GM21526 (cell line): ENCODE data around the gene ZCCHC17.

Experiments used
- ATAC-seq: cut with Tn5 transposase; IDR thresholded peaks from one replicate; pipeline ENCODE4 v1.9.1; 2021; ENCODE audit warnings: moderate library complexity; ENCODE audit not compliant: unreplicated experiment, low FRiP score

ZCCHC17 gene

DNA sequence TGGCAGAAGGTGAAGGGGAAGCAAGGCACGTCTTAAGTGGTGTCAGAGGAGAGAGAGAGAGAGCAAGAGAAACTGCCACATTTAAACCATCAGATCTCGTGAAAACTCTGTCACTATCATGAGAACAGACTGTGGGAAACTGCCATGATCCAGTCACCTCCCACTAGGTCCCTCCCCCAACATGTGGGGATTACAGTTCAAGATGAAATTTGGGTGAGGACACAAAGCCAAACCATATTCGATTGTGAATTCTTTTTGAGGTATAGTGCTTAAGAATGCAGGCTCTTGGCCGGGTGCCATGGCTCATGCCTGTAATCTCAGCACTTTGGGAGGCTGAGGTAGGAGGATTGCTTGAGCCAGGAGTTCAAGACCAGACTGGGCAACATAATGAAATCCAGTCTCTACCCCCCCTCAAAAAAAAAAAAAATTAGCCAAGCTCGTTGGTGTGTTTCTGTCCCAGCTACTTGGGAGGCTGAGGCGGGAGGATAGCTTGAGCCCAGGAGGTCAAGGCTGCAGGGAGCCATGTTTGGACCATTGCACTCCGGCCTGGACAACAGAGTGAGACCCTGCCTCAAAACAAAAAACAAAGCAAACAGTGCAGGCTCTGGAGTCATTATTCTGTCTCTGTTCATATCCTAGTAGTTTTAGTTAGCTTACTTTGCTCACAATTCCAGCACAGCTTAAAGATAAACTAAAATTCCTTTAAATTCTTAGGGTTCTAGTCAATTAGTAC is 6.0 kb downstream of the ZCCHC17 start:
- ATAC-seq = no peak

DNA sequence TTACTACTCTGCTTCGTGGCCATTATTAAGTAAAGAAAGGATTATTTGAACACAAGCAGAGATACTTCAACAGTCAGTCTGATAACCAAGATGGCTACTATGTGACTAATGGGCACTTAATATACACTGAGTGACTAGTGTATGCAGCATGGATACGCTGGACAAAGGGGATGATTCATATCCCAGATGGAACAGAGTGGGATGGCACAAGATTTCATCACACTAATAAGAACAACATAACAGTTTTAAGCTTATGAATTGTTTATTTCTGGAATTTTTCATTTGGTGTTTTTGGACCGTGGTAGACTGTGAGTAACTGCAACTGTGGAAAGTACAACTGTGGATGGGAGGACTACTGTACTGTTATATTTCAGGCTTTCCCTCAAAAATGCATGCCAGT is 9.4 kb downstream of the ZCCHC17 start:
- no peak for ATAC-seq

DNA sequence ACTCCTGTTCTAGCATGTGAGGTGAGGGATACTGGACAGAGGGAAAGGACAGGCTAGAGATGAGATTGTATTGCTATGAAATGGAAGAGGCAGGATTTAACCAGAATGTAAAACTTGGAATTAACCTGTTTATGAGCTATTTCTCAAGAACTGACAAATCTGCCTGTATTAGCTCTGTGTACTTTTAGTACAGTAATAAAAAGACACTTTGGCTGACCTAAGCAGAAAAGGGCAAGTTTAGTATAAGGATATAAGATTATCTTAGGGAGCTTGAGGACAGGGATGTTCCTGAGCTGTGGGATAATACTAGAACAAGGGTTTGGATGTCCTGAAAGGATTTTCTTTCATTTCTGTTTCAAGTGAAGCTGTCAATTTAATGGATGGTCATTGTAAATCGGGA is 11.2 kb downstream of the ZCCHC17 start:
- ATAC-seq = no peak

DNA sequence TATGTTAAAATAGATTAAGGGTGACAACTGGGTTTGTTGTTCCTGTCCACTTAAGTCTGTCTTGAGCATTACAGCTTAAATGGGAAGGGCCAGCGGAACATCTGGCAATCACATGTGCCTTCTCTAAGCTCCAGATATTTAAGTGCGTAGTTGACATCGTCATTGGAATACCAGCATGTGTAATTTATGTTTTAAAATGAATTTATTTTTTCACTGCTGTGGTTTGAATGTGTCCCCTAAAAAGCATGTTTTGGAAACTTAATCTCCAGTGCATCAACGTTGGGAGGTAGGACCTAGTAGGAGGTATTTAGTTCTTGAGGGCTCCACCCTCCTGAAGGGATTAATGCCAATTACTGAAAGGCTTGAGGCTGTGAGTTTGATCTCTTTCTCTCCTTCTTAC is 13.4 kb downstream of the ZCCHC17 start:
- ATAC-seq = no peak

DNA sequence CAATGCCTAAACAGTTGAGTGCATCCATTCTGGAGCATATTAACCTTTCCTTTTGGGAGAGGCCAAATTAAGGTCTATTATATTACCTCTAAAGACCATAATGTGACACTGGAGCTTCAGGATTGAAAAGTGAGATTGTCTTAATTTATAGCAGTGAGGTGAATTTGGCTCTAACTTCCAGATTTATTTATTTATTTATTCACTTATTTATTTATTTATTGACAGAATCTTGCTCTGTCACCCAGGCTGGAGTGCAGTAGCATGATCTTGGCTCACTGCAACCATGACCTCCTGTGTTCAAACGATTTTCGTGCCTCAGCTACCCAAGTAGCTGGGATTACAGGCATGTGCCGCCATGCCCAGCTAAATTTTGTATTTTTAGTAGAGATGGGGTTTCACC is 19.1 kb downstream of the ZCCHC17 start:
- ATAC-seq = no peak

DNA sequence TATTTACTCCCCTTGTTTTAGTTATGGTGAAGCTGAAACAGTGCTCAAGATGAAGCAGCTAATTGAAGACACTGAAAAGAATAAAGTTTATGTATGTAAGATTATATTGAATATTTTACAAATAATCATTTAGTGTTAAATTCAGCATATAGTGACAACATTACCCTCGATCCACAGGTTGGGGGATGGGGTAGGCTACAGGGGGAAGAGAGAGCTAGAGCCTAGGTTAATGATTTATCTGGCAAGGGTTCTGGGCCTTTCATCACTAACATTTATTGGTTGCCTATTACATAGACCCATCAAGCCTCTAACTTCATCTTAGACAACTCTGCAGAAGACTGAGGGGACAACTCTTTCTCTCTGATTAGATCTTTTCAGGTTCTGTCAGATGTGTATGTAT is 21.3 kb downstream of the ZCCHC17 start:
- no peak for ATAC-seq

DNA sequence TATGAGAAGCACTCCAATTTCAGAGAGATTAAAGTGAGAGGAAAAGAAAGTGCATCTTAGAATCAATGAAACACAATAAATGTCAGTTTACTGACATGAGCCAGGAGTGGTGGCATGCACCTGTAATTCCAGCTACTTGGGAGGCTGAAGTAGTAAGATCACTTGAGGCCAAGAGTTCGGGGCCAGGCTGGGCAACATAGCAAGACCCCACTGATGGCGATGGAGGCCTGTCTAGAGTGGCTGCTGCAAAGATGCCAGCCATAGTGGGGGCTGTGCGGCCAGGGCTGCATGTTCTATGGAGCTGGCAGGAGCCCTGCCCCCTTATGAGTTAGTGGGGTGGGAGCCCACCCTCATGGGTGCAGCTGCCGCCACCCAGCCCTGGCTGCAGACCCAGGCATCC is 27.3 kb downstream of the ZCCHC17 start:
- no peak for ATAC-seq

DNA sequence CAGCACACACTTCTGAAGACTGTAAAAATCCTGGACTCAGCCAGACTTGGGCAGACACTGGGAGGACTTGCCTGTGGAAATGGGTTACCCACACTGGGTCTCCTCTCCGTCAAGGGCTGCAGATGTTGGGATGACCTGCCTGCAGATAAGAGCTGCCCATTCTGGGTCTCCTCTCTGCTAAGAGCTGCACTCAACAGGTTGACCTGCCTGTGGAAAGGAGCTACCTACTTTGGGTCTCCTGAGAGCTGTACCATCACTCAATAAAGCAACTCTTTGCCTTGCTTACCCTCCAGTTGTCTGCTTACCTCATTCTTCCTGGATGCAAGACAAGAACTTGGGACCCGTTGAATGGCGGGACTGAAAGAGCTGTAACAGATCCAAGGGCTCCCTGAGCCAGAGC is 28.2 kb downstream of the ZCCHC17 start:
- no peak for ATAC-seq

DNA sequence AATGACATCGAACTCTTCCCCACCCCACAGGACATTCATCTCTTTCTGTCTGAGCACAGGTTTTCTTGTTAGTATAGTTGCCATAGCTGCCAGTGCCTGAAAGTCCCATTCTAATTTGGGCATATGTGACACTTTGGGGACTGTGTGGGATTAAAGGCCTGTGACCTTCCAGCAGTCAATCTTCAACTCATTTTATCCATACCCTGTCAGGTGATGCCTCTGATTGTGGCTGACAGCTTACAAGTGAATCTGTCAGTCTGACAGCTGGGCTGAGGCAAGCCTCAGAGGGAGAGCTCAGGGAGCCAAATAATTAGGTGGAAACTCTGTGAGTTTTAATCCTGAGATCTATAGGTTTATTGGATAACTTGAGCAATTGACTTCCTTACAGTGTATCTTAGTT is 29.6 kb downstream of the ZCCHC17 start:
- ATAC-seq = no peak

DNA sequence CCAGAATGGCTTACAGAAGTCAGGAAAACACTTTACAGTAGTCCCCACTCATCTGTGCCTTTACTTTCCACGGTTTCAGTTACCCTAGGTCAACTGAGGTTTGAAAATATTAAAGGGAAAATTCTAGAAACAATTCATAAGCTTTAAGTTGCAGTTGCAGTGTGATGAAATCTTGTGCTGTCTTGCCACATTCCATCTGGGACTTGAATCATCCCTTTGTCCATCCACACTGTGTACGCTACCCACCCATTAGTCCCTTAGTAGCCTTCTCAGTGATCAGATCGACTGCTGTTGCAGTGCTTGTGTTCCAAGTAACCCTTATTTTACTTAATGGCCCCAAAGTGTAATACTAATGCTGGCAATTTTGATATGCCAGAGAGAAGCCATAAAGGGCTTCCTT is 30.5 kb downstream of the ZCCHC17 start:
- ATAC-seq = no peak

DNA sequence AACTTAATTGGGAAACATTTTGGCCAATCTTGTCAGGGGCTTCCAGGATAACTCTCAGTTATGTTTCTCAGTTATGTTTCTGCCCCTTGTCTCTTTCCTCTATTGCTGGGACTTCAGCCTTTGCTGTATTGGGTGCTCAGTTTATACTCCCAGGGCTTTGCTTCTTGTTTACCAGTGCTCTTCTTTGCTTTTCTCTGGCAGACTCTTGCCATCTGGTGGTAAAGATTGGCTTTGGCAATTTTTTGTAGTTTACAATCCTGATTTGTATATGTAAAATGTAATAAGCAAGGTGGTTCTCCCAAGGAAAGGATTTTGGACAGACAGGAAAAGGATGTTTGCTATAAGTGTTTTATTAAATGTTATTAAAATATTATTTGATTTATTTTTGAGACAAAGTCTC is 38.2 kb downstream of the ZCCHC17 start:
- ATAC-seq = no peak

DNA sequence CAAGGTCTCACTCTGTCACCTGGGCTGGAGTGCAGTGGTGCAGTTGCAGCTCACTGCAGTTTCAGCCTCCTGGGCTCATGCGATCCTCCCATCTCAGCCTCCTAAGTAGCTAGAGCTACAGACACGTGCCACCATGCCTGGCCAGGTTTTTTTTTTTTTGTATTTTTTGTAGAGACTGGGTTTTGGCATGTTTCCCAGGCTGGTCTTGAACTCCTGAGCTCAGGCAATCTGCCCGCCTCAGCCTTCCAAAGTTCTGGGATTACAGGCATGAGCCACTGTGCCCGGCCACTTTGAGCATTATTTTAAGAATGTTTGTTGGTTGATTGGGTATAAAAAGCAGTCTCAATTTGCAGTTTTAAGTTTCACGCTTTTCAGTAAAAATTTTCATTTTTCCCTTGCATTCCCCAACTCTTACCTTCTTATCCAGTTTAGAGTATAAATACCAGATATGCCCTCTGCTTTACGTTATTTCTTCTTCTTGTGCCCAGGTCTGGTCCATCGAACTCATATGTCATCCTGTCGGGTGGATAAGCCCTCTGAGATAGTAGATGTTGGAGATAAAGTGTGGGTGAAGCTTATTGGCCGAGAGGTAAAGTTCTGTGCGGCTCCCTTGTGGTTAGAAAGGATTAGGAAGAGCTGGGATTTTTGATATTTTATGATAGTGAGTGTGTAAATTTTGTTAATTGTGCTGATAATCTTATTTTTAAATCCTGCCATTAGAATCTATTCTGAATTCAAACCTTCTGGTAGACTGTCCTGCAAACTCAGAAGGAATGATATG is 40.0 kb downstream of the ZCCHC17 start:
- no peak for ATAC-seq

DNA sequence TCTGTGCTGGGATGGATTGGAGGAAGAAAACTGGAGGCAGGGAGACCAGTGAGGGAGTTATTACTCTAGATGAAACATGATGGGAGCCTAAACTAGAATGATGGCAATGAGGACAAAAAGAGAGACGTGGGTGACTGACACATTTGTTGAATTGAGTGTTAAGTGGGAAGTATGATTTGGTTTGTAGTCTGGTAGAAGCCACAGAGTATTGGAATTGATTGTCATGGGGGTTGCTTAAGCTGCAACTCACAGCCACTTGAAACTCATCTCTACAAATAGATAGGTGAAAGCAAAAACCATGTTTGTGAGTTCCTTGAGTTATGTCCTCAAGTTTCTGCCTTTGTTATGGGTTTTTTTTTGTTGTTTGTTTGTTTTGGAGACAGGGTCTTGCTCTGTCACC is 47.7 kb downstream of the ZCCHC17 start:
- ATAC-seq = no peak

DNA sequence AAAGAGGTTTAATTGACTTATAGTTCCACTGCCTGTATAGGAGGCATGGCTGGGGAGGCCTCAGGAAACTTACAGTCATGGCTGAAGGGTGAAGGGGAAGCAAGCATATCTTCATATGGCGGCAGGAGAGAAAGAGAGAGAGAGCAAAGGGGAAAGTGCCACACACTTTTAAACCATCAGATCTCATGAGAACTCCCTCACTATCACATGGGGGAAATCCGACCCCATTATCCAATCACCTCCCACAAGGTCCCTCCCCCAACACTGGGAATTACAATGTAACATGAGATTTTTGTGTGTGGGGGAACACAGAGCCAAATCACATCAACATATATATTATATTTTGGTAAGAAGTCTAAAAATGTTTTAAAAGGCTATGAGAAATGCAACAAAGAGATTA is 48.8 kb downstream of the ZCCHC17 start:
- no peak for ATAC-seq

DNA sequence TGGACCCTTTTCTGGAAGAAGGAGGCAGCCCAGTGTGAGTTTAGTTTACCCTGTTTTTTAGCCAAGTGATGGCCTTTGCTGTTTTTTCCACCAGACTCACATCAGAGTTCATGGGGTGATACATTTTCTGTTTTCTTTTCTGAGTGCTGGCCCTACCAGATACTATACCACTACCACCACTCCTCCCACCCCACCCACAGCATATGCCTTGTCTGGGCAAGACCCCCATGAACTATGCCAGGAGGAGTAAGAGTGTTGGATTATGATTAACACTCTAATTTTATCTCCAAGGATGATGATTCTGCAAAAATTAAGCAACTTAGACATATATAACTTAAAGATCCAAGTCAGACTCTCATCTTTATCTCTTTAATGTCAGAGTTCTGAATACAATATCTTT is 50.0 kb downstream of the ZCCHC17 start:
- ATAC-seq = no peak

DNA sequence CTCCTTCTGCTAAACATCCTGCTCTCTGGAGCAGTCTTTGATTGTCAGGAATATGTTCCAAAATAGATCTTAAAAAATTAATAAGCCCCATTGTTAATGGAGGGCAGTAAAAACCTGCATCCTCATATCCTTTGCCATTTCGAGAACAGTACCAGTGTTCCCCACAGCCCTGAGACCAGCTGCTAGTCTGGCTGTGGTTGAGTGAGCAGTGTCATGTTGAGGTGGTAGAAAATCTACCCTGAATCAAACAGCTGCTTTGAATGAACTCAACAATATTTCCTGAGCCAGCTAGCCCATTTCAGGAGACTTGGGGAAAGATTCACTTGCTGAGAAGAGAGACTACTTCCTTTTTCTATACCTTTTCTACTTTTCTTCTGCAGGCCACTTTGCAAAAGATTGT is 51.6 kb downstream of the ZCCHC17 start:
- no peak for ATAC-seq

DNA sequence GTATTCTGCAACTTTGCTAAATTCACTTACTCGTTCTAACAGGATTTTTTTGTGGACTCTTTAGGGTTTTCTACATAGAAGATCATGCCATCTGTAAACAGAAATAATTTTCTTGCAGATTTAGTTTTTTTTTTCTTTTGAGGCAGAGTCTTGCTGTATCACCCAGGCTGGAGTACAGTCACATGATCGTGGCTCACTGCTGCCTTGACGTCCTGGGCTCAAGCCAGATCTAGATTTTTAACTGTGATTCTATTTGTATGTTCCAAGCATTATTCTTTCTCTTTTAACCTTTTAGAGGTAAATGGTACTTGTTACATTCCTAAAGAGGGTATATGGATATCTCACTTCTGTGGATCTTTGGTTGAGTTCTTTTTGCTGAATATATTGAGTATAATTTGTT is 57.5 kb downstream of the ZCCHC17 start:
- no peak for ATAC-seq

DNA sequence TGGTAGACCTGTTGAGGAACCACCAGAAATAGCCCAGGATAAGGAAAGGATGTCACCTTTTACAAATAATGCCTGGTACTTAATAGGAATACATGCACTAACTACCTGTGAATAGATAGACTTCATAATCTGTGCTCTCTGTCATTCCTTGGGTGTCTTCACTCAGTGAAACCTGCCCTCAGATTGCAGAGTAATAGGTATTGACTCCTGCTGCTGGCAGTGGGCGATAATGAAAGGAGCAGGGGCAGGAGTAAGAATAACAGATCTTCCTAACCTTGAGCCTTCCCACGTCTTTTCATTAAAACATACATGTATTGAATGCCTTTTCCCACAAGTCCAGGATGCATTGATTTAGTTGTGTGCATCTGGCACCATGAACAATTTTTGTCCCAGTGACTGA is 59.6 kb downstream of the ZCCHC17 start:
- no peak for ATAC-seq

DNA sequence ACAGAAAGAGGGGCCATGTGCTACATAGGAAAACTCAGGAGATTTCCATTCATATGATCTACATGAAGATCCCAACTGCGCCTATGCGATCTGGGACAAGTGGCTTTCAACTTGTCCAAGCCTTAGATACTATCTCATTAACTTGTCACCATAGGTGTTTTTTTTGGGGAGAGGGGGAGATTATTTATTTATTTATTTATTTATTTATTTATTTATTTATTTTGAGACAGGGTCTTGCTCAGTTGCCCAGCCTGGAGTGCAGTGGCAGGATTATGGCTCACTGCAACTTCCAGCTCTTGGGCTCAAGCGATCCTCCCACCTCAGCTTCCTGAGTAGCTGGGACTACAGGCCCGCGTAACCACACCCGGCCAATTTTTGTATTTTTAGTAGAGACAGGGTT is 64.8 kb downstream of the ZCCHC17 start:
- no peak for ATAC-seq

DNA sequence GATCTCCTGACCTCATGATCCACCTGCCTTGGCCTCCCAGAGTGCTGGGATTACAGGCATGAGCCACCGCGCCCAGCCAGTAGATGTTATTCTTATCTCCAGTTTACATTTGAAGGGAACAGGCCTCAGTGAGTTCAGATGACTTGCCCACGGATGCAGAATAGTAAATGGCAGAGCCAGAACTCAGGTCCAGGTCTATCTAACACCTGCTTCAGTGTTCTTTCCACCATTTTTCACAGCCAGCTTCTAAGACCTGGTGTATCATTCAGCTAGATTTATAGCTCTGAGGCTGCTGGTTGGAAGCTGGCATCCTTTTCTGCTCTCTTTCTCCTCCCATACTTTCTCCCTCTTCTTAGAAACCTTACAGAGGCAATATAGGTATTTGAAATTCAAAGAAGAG is 65.2 kb downstream of the ZCCHC17 start:
- no peak for ATAC-seq

DNA sequence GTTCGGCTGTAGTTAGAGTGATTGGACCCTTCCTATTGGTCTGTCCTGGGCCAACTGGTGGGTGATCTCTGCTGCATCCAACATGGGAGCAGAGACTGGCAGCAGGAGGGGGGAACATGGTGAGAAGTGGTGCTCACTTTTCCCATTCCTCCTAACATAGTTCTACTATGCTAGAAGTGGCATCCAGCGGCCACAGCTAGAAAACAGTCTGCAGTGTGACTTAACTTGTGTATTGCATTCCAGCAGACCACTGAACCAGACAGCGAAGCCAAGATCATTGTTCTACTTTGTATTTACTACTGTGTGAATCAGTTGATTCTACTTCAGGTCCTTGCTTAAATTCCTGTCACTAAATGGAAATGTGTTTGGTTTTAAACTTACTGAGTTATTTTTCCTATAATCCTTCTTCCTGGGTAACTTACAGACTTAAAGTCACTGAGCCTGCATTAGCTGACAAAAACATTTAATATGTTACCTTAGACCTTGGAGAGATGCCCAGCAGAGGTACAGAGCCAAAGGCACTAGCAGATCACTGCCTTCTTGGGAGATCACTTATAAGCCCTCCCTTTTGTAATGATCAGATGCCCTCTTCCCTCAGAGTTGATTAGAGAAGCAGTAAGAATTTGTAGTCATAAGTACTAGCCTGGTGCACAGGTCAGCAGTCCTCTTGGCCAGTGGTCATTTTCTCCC is 67.9 kb downstream of the ZCCHC17 start:
- ATAC-seq = no peak

DNA sequence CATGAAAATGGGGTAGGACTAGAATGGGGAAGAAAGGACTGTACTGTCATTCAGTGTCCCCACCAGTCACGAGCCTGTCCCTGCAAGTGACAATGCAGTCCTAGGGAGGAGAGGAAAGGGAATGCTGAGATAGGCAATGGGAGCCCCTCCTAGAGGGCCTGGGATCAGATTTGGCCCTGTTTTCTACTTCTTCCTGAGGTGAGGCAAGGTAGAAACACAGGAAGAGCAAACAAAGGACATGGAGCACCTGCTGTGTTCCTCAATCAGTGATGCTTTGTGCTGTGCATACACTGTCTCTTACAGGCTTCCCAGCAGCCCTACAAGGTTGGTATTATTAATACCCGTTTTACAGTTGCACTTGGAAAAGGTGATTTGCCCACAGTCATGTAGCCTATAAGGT is 70.0 kb downstream of the ZCCHC17 start:
- ATAC-seq = no peak
